CD4-positive, alpha-beta T cell treated with Interleukin-4 for 1 hour (primary cell): Measurements from ENCODE around the gene SYT14.
"Not testable (repeated sequence)": the region's sequence is repeated elsewhere in the genome, so short reads cannot be mapped to it uniquely, and the experiment has no call there.

Experiments used
- DNase-seq, 2 donors: peaks; one replicate each; pipeline ENCODE4 v3.0.0-alpha.2; 2020 to 2022

Gene SYT14

DNA sequence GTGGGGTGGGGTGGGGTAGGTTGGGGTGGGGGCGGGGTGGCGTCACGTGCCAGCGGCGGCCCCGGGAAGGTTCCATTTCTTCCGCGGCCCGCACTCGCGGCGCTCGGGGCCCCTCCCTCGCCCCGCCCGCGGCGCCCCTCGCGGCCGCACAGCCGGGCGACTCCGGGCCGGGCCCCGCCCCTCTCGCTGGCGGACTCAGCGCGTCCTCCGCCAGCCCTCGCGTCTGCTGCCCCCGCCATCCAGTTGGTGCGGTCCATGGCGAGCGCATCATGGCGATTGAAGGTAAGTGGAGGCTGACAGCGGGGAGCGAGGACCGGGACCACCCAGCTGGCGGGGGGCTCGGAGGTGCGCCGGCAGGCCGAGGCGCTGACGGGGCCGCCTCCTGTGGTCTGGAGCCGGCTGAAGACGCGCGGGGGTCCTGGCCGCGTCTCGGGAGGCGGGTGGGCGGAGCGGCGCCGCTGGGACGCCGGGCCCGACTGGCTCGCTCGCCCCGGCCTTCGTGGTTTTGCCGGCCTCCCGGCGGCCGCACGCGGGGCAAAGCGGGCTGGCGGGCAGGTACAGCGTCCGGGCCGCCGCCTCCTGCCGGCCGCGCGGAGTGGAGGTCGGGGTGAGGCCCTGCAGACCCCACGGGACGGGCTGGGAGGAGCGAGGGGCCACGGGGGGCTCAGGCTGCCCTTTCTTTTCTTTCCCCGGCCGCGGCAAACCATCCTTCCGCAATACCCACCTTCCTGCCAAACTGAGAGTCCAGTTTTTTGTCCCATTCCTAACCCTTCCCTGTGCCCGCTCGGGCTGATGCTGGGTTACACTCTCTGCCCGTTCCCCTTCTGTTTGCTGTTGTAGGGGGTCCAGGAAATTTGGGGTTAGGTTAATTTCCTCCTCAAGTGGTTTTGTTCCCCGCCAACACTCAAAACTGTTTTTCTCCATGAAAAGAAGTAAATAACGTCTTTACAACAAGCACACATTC lies at the start of gene SYT14:
SYT14 (plus strand) TSS at position 222 of the 964 bp plus-strand sequence; CDS start at position 270, 48 bp downstream.
- no peak for DNase-seq

DNA sequence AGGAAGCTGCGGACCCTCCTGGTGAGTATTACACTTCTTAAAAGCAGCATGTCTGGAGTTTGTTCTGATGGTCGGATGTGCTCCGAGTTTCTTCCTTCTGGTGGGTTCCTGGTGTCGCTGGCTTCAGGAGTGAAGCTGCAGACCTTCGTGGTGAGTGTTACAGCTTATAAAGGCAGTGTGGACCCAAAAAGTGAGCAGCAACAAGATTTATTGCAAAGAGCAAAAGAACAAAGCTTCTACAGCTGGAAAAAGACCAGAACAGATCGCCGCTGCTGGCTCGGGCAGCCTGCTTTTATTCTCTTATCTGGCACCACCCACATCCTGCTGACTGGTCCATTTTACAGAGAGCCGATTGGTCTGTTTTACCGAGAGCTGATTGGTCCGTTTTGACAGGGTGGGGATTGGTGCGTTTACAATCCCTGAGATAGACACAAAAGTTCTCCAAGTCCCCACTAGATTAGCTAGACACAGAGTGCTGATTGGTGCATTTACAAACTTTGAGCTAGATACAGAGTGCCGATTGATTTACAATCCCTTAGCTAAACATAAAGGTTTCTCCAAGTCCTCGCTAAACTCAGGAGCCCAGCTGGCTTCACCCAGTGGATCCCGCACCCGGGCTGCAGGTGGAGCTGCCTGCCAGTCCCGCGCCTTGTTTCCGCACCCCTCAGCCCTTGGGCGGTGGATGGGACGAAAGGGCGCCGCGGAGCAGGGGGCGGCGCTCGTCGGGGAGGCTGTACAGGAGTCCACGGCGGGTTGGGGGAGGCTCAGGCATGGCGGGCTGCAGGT lies 49.5 kb upstream of the SYT14 start:
- not testable (repeated sequence) for DNase-seq

DNA sequence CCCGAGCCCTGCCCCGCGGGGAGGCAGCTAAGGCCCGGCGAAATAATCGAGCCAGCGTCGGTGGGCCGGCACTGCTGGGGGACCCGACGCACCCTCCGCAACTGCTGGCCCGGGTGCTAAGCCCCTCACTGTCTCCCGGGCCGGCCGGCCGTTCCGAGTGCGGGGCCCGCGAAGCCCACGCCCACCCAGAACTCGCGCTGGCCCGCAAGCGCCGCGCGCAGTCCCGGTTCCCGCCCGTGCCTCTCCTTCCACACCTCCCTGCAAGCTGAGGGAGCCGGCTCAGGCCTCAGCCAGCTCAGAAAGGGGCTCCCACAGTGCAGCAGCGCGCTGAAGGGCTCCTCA lies 49.0 kb upstream of the SYT14 start:
- DNase-seq, result no peak

DNA sequence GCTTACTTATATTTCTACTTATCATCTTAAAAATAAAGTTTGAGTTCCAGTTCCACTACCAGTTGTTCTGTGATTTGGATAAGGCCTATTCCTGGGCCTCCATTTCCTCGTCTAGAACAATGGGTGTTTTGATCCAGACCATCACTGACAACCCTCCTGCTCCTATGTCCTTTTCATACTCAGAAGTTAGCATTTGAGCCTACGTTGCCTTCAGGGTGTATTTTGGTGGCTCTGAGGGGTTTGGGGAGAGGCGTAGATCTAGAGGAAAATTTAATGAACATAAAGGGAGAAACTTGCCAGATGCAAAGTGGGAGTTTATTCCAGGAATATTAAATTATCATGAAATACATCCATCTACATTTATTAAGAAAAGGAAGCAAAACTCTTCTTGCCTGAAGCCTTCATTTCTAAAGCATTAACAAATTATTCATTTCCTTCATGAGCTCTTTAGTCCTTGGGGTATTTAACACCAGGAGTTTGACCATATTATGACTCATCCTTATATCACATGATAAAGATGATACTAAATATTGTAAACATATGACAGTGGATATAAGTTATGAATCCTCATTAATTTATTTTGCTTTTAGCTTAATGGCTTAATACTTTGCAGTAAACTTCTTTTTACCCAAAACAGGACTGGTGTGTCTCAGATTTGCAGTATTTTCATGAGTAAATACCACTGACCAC lies 47.2 kb upstream of the SYT14 start:
- DNase-seq, result no peak

DNA sequence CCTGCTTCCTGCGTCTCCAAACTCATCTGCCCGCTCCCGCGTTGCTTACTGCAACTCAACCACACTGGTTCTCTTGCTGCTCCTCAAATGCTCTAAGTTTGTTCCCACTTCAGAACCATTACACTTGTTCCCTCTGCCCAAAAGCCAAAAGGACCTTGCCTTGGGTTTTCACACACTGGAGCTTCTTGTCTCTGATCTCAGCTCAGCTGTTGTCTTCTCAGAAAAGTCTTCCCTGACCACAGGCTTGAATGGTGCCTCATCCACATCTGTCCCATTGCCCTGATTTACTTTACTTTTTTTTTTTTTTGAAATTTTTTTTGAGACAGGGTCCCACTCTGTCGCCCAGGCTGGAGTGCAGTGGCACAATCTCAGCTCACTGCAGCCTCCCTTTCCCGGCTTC lies 44.3 kb upstream of the SYT14 start:
- DNase-seq, result no peak

DNA sequence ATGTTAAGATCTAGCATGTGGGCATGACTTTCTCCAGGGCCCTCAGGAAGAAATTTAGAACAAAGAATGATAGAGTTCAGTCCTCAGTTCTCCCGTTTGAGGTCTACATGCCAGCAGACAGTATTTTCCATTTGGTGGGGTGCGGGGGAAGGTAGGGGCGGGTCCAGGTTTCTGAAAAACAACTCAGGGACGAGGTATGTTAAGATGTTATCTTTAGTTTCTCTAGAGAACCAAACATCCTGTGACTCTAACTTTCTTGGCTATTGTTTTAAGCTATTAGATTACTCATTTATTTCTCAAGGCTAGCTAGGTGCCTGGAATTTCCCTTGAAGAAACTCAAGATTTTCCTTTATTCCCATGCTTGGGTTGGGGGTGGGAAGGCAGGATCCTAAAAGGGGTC lies 42.3 kb upstream of the SYT14 start:
- DNase-seq, result no peak

DNA sequence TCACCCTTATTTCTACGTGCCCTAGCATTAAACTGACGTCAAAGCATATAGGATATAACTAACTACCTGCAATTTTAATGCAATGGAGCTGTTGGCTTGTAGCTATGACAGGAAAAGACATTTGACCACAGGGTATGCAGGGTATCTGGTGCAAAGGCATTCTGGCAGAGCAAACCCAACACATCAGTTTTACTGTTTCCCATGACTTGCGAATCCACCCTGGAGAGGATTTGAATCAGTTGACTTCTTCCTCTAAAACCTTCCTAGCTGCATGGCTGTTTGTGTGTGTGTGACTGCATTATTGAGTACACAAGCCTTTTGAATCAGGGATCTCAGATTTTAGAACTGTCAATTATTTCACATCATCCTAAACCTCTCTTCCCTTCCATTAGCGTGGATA lies 41.7 kb upstream of the SYT14 start:
- DNase-seq, result no peak

DNA sequence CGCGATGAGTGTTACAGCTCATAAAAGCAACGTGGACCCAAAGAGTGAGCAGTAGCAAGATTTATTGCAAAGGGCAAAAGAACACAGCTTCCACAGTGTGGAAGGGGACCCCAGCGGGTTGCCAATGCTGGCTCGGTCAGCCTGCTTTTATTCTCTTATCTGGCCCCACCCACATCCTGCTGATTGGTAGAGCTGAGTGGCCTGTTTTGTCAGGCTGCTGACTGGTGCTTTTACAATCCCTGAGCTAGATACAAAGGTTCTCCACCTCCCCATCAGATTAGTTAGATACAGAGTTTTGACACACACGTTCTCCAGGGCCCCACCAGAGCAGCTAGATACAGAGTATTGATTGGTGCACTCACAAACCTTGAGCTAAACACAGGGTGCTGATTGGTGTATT lies 39.7 kb upstream of the SYT14 start:
- DNase-seq, result not testable (repeated sequence)

DNA sequence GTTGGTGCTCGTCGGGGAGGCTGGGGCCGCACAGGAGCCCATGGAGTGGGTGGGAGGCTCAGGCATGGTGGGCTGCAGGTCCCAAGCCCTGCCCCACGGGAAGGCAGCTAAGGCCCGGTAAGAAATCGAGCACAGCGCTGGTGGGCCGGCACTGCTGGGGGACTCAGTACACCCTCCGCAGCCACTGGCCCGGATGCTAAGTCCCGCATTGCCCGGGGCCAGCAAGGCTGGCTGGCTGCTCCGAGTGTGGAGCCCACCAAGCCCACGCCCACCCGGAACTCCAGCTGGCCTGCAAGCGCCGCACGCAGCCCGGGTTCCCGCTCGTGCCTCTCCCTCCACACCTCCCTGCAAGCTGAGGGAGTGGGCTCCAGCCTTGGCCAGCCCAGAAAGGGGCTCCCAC lies 39.2 kb upstream of the SYT14 start:
- not testable (repeated sequence) for DNase-seq

DNA sequence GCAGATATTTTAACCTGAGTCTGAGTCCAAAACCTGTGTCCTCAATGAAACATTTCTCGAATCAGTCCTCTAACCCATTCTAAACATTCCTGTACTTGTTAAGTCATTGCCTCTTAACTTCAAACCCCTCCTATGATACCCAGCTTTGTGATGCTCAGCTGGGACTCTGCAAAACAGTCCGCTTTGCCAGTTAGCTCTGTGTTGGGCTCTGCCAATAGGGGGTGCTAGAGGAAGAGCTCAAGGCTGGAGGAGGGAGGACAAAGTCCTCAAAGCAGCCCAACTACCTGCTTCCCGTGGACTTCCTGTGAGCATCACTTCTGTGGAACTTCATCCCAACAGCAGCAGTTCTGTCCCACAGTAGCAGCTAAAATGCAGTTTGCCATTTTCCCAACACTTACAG lies 38.1 kb upstream of the SYT14 start:
- no peak for DNase-seq

DNA sequence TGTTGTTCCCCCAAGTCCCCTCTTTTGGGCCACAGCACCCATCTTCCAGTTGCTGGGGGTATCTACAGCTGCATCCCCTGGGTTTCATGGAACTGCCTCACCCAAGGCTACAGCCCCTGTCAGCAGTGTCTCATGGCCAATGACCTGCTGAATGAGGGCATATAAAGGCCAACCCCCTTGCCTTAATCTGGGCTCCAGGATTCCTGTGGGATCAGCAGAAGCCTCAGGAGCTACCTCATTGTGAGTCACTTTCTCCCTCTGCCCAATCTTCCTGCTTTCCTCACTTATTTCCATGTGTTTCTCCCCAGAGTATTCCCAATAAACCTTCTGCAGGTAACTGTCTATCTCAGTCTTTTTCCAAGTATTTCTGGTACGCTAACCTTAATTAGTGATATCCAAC lies 37.3 kb upstream of the SYT14 start:
- DNase-seq, result no peak

DNA sequence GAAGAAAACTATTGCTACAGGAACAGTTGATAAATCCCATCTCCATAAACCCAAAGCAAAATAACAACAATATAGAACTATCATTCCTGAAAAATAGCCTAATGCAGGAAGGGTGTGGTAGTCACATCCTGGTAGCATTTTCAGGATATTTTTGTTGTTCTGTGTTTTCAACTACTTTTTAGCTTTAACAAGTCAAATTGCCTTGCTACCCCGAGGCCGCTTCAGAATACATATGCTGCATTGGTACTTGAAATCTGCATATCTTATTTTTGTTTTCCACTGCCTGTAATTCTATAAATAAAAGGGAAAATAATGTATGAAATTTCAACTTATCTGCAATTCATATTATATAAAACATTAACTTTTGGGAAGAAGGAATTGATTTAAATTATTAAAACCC lies 36.8 kb upstream of the SYT14 start:
- DNase-seq, result no peak

DNA sequence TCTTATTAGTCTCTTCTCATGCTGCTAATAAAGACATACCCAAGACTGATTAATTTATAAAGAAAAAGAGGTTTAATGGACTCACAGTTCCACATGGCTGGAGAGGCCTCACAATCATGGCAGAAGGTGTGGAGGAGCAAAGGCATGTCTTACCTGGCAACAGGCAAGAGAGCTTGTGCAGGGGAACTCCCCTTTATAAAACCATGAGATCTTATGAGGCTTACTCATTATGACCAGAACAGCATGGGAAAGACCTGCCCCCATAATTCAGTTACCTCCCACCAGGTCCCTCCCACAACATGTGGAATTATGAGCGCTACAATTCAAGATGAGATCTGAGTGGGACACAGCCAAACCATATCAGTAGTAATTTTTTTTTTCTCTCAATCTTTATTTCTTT lies 33.2 kb upstream of the SYT14 start:
- DNase-seq, result not testable (repeated sequence)

DNA sequence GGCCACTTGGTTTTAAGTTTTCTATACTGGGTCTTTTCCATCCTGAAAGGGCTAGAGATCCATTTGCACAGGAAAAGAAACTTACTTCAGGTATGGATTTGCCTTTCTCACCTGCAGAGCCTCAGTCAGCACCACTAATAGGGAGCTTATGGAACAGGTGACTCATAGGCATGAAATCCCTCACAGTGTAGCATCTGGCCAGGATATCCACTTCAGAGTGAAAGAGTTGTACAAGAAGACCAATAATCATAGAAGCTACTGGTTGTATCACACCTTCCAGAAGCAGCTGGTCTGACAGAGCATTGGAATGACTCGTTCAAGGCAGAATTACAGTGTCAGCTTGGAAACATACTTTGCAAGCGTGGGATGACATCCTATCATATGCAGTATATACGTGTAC lies 26.3 kb upstream of the SYT14 start:
- DNase-seq, result no peak

DNA sequence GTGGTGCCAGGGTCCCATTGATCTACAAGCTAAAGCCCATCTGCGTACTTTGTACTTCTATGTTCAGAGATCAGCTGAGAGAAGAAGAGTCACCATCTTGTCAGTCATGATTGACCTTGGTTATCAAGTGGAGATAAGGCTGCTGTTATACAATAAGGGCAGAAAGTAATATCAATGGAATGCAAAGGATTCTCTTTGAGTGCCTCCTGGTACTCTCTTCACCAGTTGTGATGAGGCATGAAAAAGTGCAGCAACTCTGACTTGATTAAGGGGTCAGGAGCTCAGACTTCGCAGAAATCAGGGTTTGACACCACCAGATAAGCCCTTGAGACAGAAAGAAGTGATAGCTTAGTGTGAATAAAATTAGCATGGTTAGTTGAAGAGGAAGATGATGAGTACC lies 25.7 kb upstream of the SYT14 start:
- no peak for DNase-seq

DNA sequence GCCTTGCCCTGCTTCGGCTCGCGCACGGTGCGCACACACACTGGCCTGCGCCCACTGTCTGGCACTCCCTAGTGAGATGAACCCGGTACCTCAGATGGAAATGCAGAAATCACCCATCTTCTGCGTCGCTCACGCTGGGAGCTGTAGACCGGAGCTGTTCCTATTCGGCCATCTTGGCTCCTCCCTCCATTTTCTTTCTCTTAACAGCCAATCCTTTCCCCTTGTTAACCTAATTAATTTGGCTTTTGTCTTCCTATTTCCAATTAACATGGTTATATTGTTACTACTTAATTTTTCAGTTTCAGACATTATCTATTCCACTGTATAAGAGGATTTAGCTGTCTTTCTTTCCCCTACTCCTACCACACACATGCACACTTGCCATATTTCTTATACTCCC lies 18.4 kb upstream of the SYT14 start:
- DNase-seq, result not testable (repeated sequence)

DNA sequence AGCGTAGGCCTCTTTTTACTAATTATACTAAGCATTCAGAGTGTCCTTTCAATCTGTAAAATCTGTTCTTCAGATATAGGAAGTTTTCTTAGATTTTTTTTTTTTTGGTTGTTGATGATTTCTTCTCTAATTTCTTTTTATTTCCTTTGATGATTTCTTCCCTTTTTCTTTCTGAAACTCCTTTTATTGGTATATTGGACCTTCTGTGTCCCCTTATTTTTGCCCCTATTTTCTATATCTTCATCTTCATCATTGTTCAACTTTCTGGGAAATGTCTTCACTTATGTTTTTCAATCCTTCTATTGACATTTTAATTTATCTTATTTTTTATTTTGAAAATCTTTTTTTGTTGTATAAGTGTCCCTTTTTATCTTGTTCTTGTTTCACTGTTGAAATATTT lies 17.2 kb upstream of the SYT14 start:
- no peak for DNase-seq

DNA sequence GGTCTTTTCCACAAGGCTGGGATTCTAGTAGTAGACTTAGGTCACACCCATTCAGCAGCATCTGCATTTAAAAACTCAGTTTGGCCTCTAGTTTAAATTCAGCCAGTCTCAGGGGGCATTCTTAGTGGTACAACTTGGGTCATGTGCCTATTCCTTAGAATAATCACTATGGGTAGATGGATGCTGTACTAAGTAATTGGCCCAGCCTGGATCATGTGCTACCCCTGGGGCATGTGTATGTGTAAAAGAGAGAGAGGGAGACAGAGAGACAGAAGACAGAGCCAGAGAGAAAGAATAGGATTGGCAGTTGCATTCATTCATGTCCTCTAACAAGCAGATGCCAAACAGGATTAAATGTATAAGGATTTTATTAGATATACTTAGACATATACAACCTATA lies 13.6 kb upstream of the SYT14 start:
- no peak for DNase-seq

DNA sequence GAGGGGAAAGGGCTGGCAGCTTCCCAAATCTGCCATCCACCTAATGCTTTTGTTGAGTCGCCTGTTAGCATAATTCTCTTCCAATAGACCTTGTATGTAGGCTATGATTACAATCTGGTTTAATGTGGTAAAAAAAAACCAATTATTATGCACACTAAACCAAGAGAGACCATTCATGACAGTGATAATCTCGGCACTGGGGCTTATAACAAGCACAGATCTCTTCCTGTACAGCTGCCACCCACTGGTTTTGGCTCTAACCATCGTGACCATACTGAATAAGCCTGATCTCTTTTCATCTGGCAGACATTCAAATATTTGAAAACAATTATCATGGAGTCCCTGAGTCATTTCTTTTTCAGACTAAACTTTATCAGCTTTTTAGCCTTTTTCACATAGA lies 12.0 kb upstream of the SYT14 start:
- DNase-seq, result no peak

DNA sequence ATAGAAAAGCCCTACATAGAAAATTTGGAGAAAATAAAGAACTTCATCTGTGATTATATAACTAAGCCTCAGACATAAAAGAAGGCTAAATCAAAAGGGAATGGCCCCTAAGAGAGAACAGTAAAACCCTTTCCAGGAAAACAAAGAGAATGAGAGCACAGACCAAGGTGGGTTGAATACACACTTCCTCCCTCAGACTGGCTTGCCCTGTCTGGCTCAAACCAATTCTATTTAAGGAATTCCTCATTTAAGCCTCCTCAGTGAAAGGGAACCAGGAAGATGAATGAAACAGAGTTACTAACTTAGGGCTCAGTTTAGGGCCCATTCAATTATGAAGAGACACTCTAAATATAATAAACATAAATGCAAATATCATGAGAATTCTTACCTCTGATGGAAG lies 10.6 kb upstream of the SYT14 start:
- no peak for DNase-seq

DNA sequence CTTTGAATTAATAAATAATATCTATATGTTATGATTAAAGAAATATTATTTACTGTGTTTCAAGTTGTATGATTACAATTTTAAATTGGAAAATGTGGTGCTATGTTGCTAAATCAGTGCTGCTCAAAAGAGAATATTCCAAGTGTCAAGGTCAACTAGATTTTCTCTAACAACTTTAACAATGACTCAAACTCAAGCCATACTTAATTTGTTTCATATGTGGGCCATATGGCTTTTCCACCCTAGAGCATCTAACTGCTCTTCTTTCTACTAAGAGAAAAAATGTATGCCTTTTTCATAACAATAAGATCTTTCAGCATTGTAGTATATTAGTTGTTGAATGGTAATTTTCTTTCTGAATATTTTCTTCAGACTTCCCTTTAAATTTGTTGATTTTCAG lies 8.3 kb upstream of the SYT14 start:
- DNase-seq, result no peak

DNA sequence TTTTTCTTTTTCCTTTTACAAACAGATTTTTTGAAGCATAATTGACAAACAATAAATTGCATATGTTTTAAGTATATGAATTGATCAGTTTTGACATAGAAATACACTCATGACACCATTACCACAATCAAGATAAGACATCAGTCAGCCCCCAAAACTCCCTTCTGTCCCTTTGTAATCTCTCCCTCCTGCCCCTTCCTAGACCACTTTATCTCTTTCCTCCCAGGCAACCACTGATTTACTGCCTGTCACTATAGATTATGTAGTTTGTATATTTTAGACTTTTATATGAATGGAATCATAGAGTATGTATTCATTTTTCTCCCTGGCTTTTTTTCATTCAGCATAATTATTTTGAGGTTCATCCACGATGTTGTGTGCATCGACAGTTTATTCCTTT lies 6.9 kb upstream of the SYT14 start:
- DNase-seq, result no peak

DNA sequence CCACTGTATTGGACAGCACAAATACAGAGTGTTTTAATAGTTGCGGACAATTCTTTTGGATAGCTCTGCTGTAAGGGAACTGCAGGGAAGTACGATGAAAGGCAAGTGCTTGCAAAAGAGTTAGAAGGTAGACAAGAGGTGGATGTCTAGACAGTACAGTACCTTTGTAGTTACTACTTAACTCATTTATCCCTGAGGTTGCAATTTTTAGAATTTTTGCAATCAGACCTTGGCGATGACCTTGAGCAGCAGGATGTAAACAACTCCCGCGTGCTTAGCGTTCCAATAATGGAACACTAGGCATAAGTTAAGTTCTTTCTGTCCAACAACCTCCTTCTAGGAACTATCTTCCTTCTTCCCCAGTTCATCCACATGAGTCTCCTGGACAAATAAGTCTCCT lies 1.9 kb upstream of the SYT14 start:
- DNase-seq, result no peak

DNA sequence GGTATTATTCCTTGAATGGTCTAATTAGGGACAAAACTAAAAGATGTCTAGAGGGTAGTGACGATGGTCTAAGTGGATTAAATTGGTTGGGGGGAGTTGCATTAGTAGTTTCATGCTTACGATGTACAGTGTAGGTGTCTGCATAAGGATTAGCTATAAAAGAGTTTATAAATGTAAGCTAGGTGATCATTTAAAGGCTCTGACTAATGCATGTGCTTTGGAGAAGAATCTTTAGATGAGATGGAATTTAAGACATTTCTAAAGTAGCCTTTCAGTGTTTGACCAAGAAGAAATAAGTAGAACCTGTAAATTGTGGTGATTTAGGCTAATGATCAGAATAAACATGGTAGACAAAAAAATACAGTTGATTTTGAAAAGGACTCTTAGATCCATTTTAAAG lies 7.4 kb downstream of the SYT14 start:
- no peak for DNase-seq
